ENCODE measurements around the gene SIM2. TPM values are rescaled to one million over a fixed set of nuclear protein-coding genes. Genes with fewer than 3 reads are reported as not detected.

The SIM2 gene
- total RNA-seq, 1 donor from 2014 or later = 3.1 TPM

DNA sequence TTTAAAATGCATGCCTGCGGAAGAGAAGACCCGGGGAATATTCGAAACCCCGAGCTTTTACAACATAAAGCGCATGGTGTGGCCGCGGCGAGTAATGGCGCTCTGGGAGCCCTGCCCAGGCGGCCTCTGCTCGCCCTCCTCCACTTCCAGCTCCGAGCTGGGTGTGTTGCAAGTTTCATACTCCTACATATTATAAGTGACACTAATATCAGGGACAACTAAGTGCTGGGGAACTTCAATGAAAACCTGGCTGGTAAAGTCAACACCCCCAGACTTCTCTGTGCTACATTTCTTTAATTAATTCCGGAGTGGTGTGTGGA is 11.8 kb downstream of the SIM2 start:
- Histone ChIP-seq H3K36me3 (ENCODE audit: control insufficient read depth in 3 of 3, insufficient read depth in 3 of 3, low read length in 3 of 3) (no peaks in the 10 kb centered on the region), H3K4me1 (ENCODE audit: control insufficient read depth in 3 of 3, insufficient read depth in 3 of 3, low read length in 3 of 3) (peaks cover 5 to 15% (median 15%) of the 10 kb centered on the region in 3 donors), H3K9me3 (ENCODE audit: control insufficient read depth in 3 of 3, low read length in 3 of 3) (no peaks in the 10 kb centered on the region), H3K27me3 (ENCODE audit: control insufficient read depth in 3 of 3, insufficient read depth in 3 of 3, low read length in 3 of 3) (peaks cover 74 to 88% (median 77%) of the 10 kb centered on the region in 3 donors), H3K4me3 (ENCODE audit: low read length in 3 of 3) (no peak overlapping the region), H3K9ac (ENCODE audit: low read depth in 1 of 3, low read length in 3 of 3) (no peak overlapping the region), H3K27ac (ENCODE audit: low read depth, low read length) (no peak overlapping the region)

DNA sequence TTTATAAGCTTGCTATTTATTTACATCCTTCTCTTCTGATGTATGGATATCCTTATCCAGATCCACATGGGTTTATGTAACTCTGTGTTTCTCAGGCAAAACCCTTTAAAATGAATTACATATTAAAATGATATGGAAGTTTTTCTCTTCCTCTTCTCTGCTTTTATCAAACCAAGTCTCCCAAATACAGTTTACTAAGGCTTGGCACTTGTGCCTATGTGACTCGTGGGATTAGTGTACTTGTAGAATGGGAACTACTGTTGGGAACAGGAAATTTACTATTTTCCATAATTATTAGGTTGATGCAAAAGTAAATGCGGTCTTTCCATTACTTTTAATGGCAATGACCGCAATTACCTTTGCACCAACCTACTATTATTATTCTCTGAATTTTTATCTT is 14.8 kb downstream of the SIM2 start:
- Histone ChIP-seq H3K27ac (ENCODE audit: low read depth, low read length) (no peak overlapping the region), H3K36me3 (ENCODE audit: control insufficient read depth in 3 of 3, insufficient read depth in 3 of 3, low read length in 3 of 3) (no peaks in the 10 kb centered on the region), H3K4me1 (ENCODE audit: control insufficient read depth in 3 of 3, insufficient read depth in 3 of 3, low read length in 3 of 3) (peaks cover 0 to 3% (median under 1%) of the 10 kb centered on the region in 3 donors), H3K4me3 (ENCODE audit: low read length in 3 of 3) (no peak overlapping the region), H3K27me3 (ENCODE audit: control insufficient read depth in 3 of 3, insufficient read depth in 3 of 3, low read length in 3 of 3) (peaks cover 51 to 74% (median 53%) of the 10 kb centered on the region in 3 donors), H3K9ac (ENCODE audit: low read depth in 1 of 3, low read length in 3 of 3) (no peak overlapping the region), H3K9me3 (ENCODE audit: control insufficient read depth in 3 of 3, low read length in 3 of 3) (no peaks in the 10 kb centered on the region)

DNA sequence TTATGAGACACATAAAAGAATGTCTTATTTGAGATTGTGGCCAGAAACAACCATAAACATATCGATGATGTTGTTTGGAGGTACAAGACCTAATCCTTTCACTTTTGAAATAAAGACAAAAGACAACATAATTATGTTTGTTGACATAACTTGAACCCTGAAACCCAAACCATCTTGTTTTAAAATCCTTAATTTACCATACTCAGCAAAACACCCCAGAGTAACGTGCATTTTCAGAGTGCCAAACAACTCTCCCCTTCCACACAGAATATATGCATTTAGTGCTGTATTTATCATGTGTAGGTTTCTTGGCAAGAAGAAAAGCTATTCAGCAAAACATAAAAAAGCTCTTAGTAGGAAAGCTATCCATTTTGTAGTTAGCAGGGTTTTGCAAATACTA is 17.5 kb downstream of the SIM2 start:
- peaks cover 39 to 54% (median 41%) of the 10 kb centered on the region in 3 donors for H3K27me3 ChIP-seq (ENCODE audit: control insufficient read depth in 3 of 3, insufficient read depth in 3 of 3, low read length in 3 of 3)

DNA sequence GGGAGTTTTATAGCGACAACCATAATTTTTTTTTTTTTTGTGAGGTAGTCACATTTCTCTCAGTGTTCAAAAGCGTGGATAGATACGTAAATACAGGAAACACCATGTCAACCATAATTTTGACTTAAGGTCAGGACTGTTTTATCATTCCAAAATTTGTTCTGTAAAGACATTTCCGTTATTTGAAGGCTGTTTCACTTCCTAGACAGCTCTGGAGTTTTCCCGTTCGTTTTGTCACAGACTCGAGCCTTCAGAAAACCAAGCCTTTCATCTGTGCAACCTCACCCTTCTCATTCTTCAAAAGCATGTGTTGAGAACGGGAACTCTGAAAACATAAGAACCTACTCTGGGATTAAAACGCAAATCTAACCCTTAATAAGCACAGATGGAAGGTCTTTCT is 17.9 kb downstream of the SIM2 start:
- Histone ChIP-seq H3K4me3 (ENCODE audit: low read length in 3 of 3) (no peak overlapping the region), H3K9ac (ENCODE audit: low read depth in 1 of 3, low read length in 3 of 3) (no peak overlapping the region), H3K36me3 (ENCODE audit: control insufficient read depth in 3 of 3, insufficient read depth in 3 of 3, low read length in 3 of 3) (no peaks in the 10 kb centered on the region), H3K9me3 (ENCODE audit: control insufficient read depth in 3 of 3, low read length in 3 of 3) (no peaks in the 10 kb centered on the region), H3K27ac (ENCODE audit: low read depth, low read length) (no peak overlapping the region), H3K4me1 (ENCODE audit: control insufficient read depth in 3 of 3, insufficient read depth in 3 of 3, low read length in 3 of 3) (no peaks in the 10 kb centered on the region), H3K27me3 (ENCODE audit: control insufficient read depth in 3 of 3, insufficient read depth in 3 of 3, low read length in 3 of 3) (peaks cover 34 to 50% (median 40%) of the 10 kb centered on the region in 3 donors)

More for the DNA sequence above, 17.5 kb downstream of the SIM2 start:
- no peak overlapping the region for H3K9ac ChIP-seq (ENCODE audit: low read depth in 1 of 3, low read length in 3 of 3)
- no peak overlapping the region for H3K27ac ChIP-seq (ENCODE audit: low read depth, low read length)
- H3K4me3 ChIP-seq (ENCODE audit: low read length in 3 of 3) = no peak overlapping the region
- no peaks in the 10 kb centered on the region for H3K4me1 ChIP-seq (ENCODE audit: control insufficient read depth in 3 of 3, insufficient read depth in 3 of 3, low read length in 3 of 3)
- no peaks in the 10 kb centered on the region for H3K36me3 ChIP-seq (ENCODE audit: control insufficient read depth in 3 of 3, insufficient read depth in 3 of 3, low read length in 3 of 3)
- no peaks in the 10 kb centered on the region for H3K9me3 ChIP-seq (ENCODE audit: control insufficient read depth in 3 of 3, low read length in 3 of 3)

DNA sequence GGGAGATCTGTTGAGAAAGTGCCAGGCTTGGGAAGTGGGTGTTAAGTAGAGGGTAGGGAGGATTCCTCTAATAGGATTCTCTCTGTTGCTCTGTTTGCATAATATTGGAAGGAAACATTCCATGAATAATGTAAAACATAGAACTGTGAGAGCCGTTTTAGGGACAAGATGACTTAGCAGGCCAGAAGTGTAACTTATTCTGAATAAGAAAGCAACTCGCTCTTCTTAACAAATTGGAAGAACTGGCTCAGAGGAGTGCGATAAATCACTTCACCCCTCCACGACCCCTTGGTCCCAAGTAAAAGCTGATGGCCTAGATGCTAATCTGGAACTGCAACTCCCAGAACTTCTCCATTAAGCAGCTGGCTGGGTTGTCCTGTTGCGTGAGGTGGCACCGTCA is 19.1 kb downstream of the SIM2 start:
- Histone ChIP-seq H3K9ac (ENCODE audit: low read depth in 1 of 3, low read length in 3 of 3) (no peak overlapping the region), H3K27ac (ENCODE audit: low read depth, low read length) (no peak overlapping the region), H3K27me3 (ENCODE audit: control insufficient read depth in 3 of 3, insufficient read depth in 3 of 3, low read length in 3 of 3) (peaks cover 23 to 43% (median 38%) of the 10 kb centered on the region in 3 donors)

DNA sequence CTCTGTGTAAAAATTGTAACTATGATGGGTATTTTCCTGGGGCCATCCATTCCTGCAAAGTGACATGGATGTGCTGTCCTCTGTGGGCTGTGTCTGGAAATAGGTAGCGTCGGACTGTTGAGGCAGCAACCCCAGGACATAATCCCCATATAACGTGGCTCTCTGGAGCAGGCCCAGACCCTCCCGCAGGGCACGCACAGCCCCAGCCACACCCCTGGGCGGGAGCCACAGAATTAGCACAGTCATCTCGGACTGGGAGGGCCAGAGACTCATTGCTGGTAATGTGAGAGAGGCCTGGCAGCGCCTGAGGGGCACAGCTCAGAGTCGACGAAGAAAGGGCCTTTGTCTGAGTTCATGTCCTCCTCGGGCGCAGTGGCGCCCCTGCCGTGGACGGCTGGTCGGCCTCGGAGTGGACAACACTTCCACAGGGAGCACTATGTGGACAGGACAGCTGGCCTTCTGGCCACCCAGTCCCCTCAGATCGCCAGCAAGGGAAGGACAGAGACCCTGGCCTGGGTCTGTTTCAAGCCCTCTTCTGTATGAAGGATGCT is 20.1 kb downstream of the SIM2 start:
- H3K27me3 ChIP-seq (ENCODE audit: control insufficient read depth in 3 of 3, insufficient read depth in 3 of 3, low read length in 3 of 3) = peaks cover 18 to 38% (median 35%) of the 10 kb centered on the region in 3 donors
- no peaks in the 10 kb centered on the region for H3K9me3 ChIP-seq (ENCODE audit: control insufficient read depth in 3 of 3, low read length in 3 of 3)
- no peak overlapping the region for H3K4me3 ChIP-seq (ENCODE audit: low read length in 3 of 3)
- no peak overlapping the region for H3K9ac ChIP-seq (ENCODE audit: low read depth in 1 of 3, low read length in 3 of 3)
- H3K27ac ChIP-seq (ENCODE audit: low read depth, low read length) = no peak overlapping the region
- no peaks in the 10 kb centered on the region for H3K4me1 ChIP-seq (ENCODE audit: control insufficient read depth in 3 of 3, insufficient read depth in 3 of 3, low read length in 3 of 3)
- H3K36me3 ChIP-seq (ENCODE audit: control insufficient read depth in 3 of 3, insufficient read depth in 3 of 3, low read length in 3 of 3) = no peaks in the 10 kb centered on the region

More for the DNA sequence above, 19.1 kb downstream of the SIM2 start:
- no peaks in the 10 kb centered on the region for H3K36me3 ChIP-seq (ENCODE audit: control insufficient read depth in 3 of 3, insufficient read depth in 3 of 3, low read length in 3 of 3)
- H3K9me3 ChIP-seq (ENCODE audit: control insufficient read depth in 3 of 3, low read length in 3 of 3) = no peaks in the 10 kb centered on the region
- H3K4me3 ChIP-seq (ENCODE audit: low read length in 3 of 3) = no peak overlapping the region
- H3K4me1 ChIP-seq (ENCODE audit: control insufficient read depth in 3 of 3, insufficient read depth in 3 of 3, low read length in 3 of 3) = no peaks in the 10 kb centered on the region

DNA sequence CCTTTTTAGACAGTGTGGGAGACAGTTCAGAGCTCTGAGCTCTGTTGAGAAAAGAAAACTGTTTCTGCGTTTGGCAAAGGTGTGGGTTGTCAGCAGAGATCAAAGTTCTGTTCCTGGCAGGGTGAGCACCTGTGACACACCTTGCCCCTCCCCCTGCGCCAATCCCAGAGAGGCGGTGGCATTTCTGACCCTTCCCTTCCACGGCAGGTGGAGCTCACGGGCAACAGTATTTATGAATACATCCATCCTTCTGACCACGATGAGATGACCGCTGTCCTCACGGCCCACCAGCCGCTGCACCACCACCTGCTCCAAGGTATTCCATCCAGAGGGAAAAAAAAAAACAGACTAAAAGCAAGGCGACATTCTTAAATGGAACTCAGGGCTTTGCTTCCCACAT is 20.7 kb downstream of the SIM2 start:
- H3K27me3 ChIP-seq (ENCODE audit: control insufficient read depth in 3 of 3, insufficient read depth in 3 of 3, low read length in 3 of 3) = peaks cover 21 to 39% (median 32%) of the 10 kb centered on the region in 3 donors
- H3K9ac ChIP-seq (ENCODE audit: low read depth in 1 of 3, low read length in 3 of 3) = no peak overlapping the region

DNA sequence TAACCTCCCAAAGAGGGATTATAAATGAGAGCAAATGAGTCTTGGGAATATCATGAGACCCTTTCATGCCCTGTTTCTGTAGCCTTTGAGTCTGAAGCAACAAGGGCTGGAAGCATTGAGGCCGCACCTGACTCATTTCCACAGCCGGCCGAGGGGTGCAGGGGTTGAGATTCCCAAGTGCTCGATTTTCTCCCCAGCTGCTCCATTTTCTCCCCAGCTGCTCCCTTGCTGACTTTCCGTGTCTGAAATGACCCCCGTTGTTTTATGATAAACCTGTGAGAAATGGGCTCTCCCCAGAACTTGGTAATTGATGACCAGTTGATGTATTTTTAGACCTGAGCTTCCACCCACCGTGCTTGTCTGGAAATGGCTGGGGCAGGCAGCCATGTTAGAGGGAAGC is 22.9 kb downstream of the SIM2 start:
- no peaks in the 10 kb centered on the region for H3K36me3 ChIP-seq (ENCODE audit: control insufficient read depth in 3 of 3, insufficient read depth in 3 of 3, low read length in 3 of 3)
- no peak overlapping the region for H3K9ac ChIP-seq (ENCODE audit: low read depth in 1 of 3, low read length in 3 of 3)
- no peaks in the 10 kb centered on the region for H3K4me1 ChIP-seq (ENCODE audit: control insufficient read depth in 3 of 3, insufficient read depth in 3 of 3, low read length in 3 of 3)
- H3K9me3 ChIP-seq (ENCODE audit: control insufficient read depth in 3 of 3, low read length in 3 of 3) = no peaks in the 10 kb centered on the region
- no peak overlapping the region for H3K27ac ChIP-seq (ENCODE audit: low read depth, low read length)
- H3K27me3 ChIP-seq (ENCODE audit: control insufficient read depth in 3 of 3, insufficient read depth in 3 of 3, low read length in 3 of 3) = peaks cover 16 to 35% (median 21%) of the 10 kb centered on the region in 3 donors
- no peak overlapping the region for H3K4me3 ChIP-seq (ENCODE audit: low read length in 3 of 3)

More for the DNA sequence above, 20.7 kb downstream of the SIM2 start:
- H3K9me3 ChIP-seq (ENCODE audit: control insufficient read depth in 3 of 3, low read length in 3 of 3) = no peaks in the 10 kb centered on the region
- no peaks in the 10 kb centered on the region for H3K36me3 ChIP-seq (ENCODE audit: control insufficient read depth in 3 of 3, insufficient read depth in 3 of 3, low read length in 3 of 3)
- H3K27ac ChIP-seq (ENCODE audit: low read depth, low read length) = no peak overlapping the region
- no peaks in the 10 kb centered on the region for H3K4me1 ChIP-seq (ENCODE audit: control insufficient read depth in 3 of 3, insufficient read depth in 3 of 3, low read length in 3 of 3)
- H3K4me3 ChIP-seq (ENCODE audit: low read length in 3 of 3) = no peak overlapping the region

DNA sequence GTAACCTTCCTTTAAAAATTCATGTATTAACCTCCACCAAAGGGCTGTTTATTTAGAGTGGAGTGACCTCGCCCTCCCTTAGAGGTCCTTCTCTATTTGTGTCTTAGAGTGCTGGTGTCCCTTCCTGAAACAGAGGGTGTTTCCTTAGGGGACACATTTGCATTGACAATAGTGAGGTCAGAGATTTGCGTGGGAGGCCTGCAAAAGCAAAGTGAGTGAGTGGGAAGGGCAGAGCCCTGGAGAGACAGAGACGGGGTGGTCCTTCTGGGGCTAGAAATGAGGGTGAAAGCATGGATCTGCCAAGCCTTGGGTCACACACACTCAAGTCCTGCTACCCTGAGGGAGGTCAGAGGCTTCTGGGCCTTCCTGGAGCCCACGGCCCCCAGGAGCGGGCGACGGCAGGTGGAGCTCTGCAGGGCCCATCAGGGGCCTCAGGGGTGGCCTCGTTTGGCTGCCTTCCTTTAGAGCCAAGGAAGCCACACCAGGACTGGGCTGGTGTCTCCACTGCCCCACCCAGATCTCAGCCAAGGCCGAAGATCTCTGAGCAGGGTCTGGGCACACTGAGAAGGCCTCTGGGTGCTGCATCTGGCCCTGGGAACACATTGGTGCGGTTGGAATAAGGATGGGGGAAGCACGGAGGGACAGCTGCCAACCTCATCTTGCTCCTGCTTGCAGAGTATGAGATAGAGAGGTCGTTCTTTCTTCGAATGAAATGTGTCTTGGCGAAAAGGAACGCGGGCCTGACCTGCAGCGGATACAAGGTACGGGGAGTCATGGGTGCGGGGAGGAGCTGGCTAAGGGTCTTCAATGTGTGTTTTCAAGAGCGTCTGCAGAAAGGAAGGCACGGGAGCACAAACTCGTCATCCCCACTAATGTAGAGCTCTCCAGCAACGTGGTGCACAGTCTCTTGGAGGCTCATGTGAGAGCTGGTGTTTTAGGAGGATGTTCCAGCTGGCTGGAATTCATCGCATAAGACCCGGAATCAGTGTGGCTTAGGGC is 23.8 kb downstream of the SIM2 start:
- Histone ChIP-seq H3K27me3 (ENCODE audit: control insufficient read depth in 3 of 3, insufficient read depth in 3 of 3, low read length in 3 of 3) (peaks cover 16 to 35% (median 21%) of the 10 kb centered on the region in 3 donors), H3K9ac (ENCODE audit: low read depth in 1 of 3, low read length in 3 of 3) (no peak overlapping the region), H3K4me3 (ENCODE audit: low read length in 3 of 3) (no peak overlapping the region), H3K27ac (ENCODE audit: low read depth, low read length) (no peak overlapping the region), H3K36me3 (ENCODE audit: control insufficient read depth in 3 of 3, insufficient read depth in 3 of 3, low read length in 3 of 3) (no peaks in the 10 kb centered on the region), H3K9me3 (ENCODE audit: control insufficient read depth in 3 of 3, low read length in 3 of 3) (no peaks in the 10 kb centered on the region), H3K4me1 (ENCODE audit: control insufficient read depth in 3 of 3, insufficient read depth in 3 of 3, low read length in 3 of 3) (no peaks in the 10 kb centered on the region)

DNA sequence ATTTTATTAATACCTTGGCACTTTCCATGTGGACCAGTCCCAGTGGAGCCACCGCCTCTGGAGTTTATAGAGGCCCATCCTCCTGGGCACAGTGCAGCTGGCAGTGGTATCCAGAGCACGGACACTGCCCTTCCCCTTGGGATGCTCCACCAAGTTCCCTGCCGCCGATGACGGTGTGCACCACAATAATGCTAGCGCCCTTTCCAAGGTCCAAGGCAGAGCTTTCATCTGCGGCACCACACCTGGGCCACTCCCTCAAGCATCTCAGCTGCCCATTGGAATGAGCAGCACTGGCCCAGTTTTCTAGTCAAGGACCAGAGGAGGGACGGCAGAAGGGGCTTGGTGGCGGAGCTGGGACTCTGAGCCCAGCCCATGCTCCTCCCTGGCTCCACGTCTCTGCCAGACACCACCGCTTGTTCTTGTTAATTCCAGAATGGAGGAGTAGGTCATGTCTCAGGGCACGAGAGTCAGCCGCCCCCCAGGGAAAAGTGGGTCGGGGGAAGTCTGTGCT is 24.5 kb downstream of the SIM2 start:
- no peaks in the 10 kb centered on the region for H3K9me3 ChIP-seq (ENCODE audit: control insufficient read depth in 3 of 3, low read length in 3 of 3)
- no peaks in the 10 kb centered on the region for H3K4me1 ChIP-seq (ENCODE audit: control insufficient read depth in 3 of 3, insufficient read depth in 3 of 3, low read length in 3 of 3)
- H3K4me3 ChIP-seq (ENCODE audit: low read length in 3 of 3) = no peak overlapping the region
- no peak overlapping the region for H3K9ac ChIP-seq (ENCODE audit: low read depth in 1 of 3, low read length in 3 of 3)
- H3K27ac ChIP-seq (ENCODE audit: low read depth, low read length) = no peak overlapping the region
- H3K27me3 ChIP-seq (ENCODE audit: control insufficient read depth in 3 of 3, insufficient read depth in 3 of 3, low read length in 3 of 3) = peaks cover 11 to 38% (median 19%) of the 10 kb centered on the region in 3 donors
- H3K36me3 ChIP-seq (ENCODE audit: control insufficient read depth in 3 of 3, insufficient read depth in 3 of 3, low read length in 3 of 3) = no peaks in the 10 kb centered on the region

Measured in skeletal muscle tissue (tissue), 4 donors.